Osteoblast (primary cell): ENCODE measurements around the gene FOLR2. TPM values are rescaled to one million over a fixed set of nuclear protein-coding genes. Genes with fewer than 3 reads are reported as not detected.

Experiments
- DNase-seq: peaks from one replicate; pipeline ENCODE4 v3.0.0; 2011; ENCODE audit warnings: low spot score, mixed read lengths; ENCODE audit not compliant: insufficient read length; ENCODE audit errors: missing footprints
- H2AFZ ChIP-seq: 2 replicates; pipeline ENCODE4 v1.6.0; 2011; ENCODE audit warnings: mild to moderate bottlenecking, low read length
- H3K27ac ChIP-seq: 2 replicates; pipeline ENCODE4 v1.5.1; 2011; ENCODE audit warnings: mild to moderate bottlenecking, low read depth, low read length, moderate library complexity
- H3K27me3 ChIP-seq: 2 replicates; pipeline ENCODE4 v1.6.0; 2012; ENCODE audit warnings: mild to moderate bottlenecking, control low read depth, inconsistent platforms, low read length, moderate library complexity; ENCODE audit not compliant: insufficient read depth
- H3K36me3 ChIP-seq: 2 replicates; pipeline ENCODE4 v1.5.1; 2011; ENCODE audit warnings: mild to moderate bottlenecking, low read length, control low read depth, moderate library complexity; ENCODE audit not compliant: insufficient read depth
- H3K4me1 ChIP-seq: 2 replicates; pipeline ENCODE4 v1.5.1; 2011; ENCODE audit warnings: mild to moderate bottlenecking, low read length, control low read depth, moderate library complexity; ENCODE audit not compliant: insufficient read depth
- H3K4me2 ChIP-seq: 2 replicates; pipeline ENCODE4 v1.6.0; 2011; ENCODE audit warnings: mild to moderate bottlenecking, low read length; ENCODE audit not compliant: insufficient read depth
- H3K4me3 ChIP-seq: fragments of 200-600 bp; sonication (generic); 3 replicates; pipeline ENCODE4 v1.5.1; 2012; ENCODE audit warnings: mild to moderate bottlenecking, low read length, inconsistent platforms; ENCODE audit not compliant: insufficient read depth
- H3K79me2 ChIP-seq: 2 replicates; pipeline ENCODE4 v1.6.0; 2012; ENCODE audit warnings: mild to moderate bottlenecking, low read length, control low read depth, inconsistent platforms; ENCODE audit not compliant: insufficient read depth
- H3K9me3 ChIP-seq: 2 replicates; pipeline ENCODE4 v1.5.1; 2011; ENCODE audit warnings: low read depth, low read length, control low read depth
- H4K20me1 ChIP-seq: 2 replicates; pipeline ENCODE4 v1.6.0; 2012; ENCODE audit warnings: mild to moderate bottlenecking, low read length, control low read depth; ENCODE audit not compliant: insufficient read depth
- total RNA-seq: library from RNA; depleted of rRNA; stranded (reverse); fragments of >200 nt; gene quantifications from 2 replicates; pipeline ENCODE4 v1.2.3, GENCODE V29; 2012
- TF ChIP-seq, protein P1 (sequence below): IDR thresholded peaks from 2 replicates; pipeline ENCODE4 v1.5.1; 2011; ENCODE audit warnings: mild to moderate bottlenecking, low read depth, low read length, moderate library complexity; ENCODE audit errors: extremely low read depth

Gene FOLR2
- total RNA-seq, 1 donor: not detected

DNA sequence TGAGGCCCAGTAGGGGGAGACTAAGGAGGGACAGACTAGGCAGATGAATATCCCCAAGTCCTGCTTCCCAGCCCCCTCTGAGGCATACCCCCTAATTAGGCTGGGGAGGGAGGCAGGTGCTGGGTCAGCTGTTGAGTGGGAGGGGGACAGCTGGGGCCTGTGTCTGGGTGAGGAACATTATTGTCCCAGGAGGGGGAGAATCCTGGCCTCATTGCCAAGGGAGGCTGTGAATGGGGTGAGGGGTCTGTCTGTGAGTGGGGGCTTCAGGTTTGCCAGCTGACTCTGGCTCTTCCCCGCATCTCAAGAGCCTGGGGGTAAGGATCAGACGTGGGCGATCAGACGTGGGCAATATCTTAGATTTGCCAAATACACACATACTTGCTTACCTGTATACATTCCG is 10.1 kb downstream of the FOLR2 start:
- Histone ChIP-seq H3K79me2 (peaks cover 54% of the 10 kb centered on the region), H3K4me2 (no peak overlapping the region), H3K4me1 (peaks cover 16% of the 10 kb centered on the region), H3K9me3 (no peaks in the 10 kb centered on the region), H3K27me3 (no peaks in the 10 kb centered on the region), H4K20me1 (peaks cover 60% of the 10 kb centered on the region), H2AFZ (no peak overlapping the region), H3K4me3 (no peak overlapping the region), H3K27ac (no peak overlapping the region), H3K36me3 (peaks cover 46% of the 10 kb centered on the region)
- no peak for DNase-seq
- TF ChIP-seq, protein P1, sequence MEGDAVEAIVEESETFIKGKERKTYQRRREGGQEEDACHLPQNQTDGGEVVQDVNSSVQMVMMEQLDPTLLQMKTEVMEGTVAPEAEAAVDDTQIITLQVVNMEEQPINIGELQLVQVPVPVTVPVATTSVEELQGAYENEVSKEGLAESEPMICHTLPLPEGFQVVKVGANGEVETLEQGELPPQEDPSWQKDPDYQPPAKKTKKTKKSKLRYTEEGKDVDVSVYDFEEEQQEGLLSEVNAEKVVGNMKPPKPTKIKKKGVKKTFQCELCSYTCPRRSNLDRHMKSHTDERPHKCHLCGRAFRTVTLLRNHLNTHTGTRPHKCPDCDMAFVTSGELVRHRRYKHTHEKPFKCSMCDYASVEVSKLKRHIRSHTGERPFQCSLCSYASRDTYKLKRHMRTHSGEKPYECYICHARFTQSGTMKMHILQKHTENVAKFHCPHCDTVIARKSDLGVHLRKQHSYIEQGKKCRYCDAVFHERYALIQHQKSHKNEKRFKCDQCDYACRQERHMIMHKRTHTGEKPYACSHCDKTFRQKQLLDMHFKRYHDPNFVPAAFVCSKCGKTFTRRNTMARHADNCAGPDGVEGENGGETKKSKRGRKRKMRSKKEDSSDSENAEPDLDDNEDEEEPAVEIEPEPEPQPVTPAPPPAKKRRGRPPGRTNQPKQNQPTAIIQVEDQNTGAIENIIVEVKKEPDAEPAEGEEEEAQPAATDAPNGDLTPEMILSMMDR: no peak

DNA sequence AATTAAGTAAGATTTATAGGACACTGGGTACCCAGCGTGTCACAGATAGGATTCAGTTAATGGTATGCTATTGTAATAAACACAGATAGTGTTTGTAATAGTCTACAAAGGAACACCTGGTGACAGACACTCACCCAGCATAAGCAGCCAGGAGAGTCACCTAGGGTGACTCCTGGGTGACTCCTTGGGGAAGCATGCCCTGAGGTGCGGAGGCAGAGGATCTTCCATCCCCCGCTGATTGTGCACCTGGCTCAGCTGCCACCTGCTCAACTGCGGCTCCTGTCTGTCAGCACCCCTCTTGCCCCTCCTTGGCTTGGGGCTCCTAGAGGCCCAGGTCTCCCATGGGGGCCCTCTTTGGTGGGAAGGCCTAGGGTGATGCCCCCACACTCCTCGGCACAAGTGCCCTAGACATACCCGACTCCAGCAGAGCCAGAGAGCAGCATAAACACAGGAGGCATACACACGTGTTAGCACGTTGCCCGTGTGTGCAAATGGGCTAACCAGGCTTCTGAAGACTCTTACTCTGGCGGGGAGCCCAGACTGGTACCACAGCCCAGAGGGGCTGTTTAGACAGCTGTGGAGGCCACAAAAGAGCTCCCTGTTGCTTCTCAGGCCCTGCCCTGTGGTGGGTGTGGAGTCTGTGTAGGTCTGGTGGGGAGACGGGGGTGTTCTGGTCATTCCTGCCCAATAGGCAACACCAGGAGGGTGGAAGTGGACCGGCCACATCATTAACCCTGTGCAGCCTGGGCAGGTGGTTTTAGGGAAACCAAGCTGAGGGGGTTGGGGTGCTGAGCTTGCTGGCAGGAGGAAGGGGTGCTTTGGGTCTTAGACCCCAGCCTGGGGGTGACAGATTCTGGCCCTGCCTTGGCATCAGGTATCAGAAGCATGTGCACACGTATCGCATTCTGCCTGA is 11.0 kb downstream of the FOLR2 start:
- Histone ChIP-seq H3K4me1 (peaks cover 15% of the 10 kb centered on the region), H3K27ac (peak overlapping the region; percentile 0), H3K79me2 (peaks cover 57% of the 10 kb centered on the region), H3K4me2 (no peak overlapping the region), H2AFZ (no peak overlapping the region), H3K4me3 (no peak overlapping the region), H3K9me3 (no peaks in the 10 kb centered on the region), H4K20me1 (peaks cover 66% of the 10 kb centered on the region), H3K36me3 (peaks cover 55% of the 10 kb centered on the region), H3K27me3 (no peaks in the 10 kb centered on the region)
- DNase-seq: peak; percentile 92
- TF ChIP-seq, protein P1: no peak

DNA sequence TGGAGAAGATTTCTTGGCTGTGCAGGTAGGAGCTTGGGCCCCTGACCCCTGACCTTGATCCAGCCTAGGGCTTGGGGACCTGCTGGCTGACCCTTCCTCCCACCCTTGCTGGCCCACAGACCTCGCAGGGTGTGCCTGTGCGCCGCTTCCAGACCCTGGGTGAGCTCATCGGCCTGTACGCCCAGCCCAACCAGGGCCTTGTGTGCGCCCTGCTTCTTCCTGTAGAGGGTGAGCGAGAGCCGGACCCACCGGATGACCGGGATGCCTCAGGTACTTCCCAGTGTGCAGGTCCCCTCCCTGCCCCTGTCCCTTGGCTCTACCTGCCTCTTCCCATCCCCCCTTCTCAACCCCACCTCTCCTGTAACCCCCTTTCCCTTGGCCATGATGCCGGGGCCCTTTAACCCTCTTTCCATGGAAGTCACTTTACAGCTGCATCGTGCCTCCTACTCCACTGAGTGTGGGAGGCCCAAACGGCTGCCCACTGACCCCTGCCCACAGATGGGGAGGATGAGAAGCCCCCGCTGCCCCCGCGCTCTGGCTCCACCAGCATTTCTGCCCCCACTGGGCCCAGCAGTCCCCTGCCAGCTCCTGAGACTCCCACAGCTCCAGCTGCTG is 11.7 kb downstream of the FOLR2 start:
- TF ChIP-seq, protein P1: peak; percentile 18
- Histone ChIP-seq H3K79me2 (peaks cover 57% of the 10 kb centered on the region), H3K4me2 (no peak overlapping the region), H2AFZ (no peak overlapping the region), H3K36me3 (peaks cover 63% of the 10 kb centered on the region), H3K4me1 (peaks cover 13% of the 10 kb centered on the region), H3K27ac (peak overlapping the region; percentile 0), H3K27me3 (no peaks in the 10 kb centered on the region), H3K9me3 (no peaks in the 10 kb centered on the region), H3K4me3 (no peak overlapping the region), H4K20me1 (peaks cover 73% of the 10 kb centered on the region)
- peak; percentile 82 for DNase-seq

DNA sequence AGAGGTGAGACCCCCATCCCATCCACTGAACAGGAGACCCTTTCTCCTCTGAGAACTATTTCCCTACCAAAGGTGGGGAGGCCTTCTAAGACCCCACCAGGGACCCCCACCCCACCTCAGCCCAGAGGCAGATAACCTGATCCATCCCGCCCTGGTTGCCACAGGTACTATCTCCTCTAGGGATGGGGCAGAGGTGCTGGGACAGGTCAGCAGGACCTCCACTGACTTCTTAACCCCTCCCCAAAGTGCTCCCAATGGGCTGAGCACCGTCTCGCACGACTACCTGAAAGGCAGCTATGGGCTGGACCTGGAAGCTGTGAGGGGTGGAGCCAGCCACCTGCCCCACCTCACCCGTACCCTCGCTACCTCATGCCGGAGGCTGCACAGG is 12.2 kb downstream of the FOLR2 start:
- TF ChIP-seq, protein P1: no peak
- H3K27ac ChIP-seq: peak overlapping the region; percentile 0
- H3K27me3 ChIP-seq: no peaks in the 10 kb centered on the region
- H2AFZ ChIP-seq: no peak overlapping the region
- no peaks in the 10 kb centered on the region for H3K9me3 ChIP-seq
- peaks cover 78% of the 10 kb centered on the region for H4K20me1 ChIP-seq
- DNase-seq: peak; percentile 66
- no peak overlapping the region for H3K4me3 ChIP-seq
- peaks cover 56% of the 10 kb centered on the region for H3K79me2 ChIP-seq
- peaks cover 13% of the 10 kb centered on the region for H3K4me1 ChIP-seq
- peaks cover 68% of the 10 kb centered on the region for H3K36me3 ChIP-seq
- H3K4me2 ChIP-seq: no peak overlapping the region
